AG09309 (cell line): ENCODE results near the gene SCRN1.
"Not testable (repeated sequence)": the region's sequence is repeated elsewhere in the genome, so short reads cannot be mapped to it uniquely, and the experiment has no call there.

Experiments
- DNase-seq: peaks from one replicate; pipeline ENCODE4 v3.0.0-alpha.2; 2010; ENCODE audit warnings: low read depth
- H3K4me3 ChIP-seq: 2 replicates; pipeline ENCODE4 v1.5.1; 2011; ENCODE audit warnings: mild to moderate bottlenecking, low read depth, low read length, moderate library complexity; ENCODE audit not compliant: control insufficient read depth
- CTCF ChIP-seq: IDR thresholded peaks from 2 replicates; pipeline ENCODE4 v1.5.1; 2011; ENCODE audit warnings: mild to moderate bottlenecking, low read depth, low read length, inconsistent platforms; ENCODE audit not compliant: insufficient read depth, control insufficient read depth; ENCODE audit errors: missing control alignments

The SCRN1 gene

DNA sequence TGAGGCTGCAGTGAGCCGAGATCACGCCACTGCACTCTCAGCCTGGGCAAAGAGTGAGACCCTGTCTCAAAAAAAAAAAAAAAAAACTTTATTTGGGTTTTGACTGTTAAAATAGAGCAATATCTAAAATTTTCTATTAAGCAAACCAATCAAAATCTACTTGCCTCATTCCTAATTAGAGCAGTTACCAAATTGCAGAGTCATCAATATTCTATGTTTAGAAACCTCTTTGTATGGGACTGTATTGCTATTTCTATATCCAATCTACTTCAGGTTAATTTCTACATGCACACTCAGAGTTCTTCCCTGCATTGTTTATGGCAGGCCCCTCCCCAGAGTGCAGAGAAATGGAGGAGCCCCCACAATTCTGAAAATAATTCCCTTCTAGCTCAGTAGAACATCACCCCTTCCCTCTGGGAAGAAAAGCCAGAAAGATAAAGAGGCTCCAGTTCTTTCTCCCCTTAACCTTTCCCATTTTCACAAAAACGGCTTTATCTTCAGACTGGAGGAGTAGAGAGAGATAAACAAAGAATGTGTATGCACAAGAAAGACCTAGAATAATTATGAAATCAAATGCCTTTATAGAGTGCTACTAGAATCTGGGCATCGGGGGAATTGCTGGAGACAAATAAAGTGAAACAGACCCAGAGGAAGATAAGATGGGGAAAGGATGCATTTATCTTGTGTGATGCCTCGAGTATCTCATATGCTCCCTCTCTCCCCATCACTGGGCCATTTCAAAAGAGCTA is 17.9 kb downstream of the SCRN1 start:
- no peak for TF ChIP-seq CTCF

GRCh38 chr7:29970158-29970557 is 19.4 kb downstream of the SCRN1 start:
- TF ChIP-seq CTCF, result no peak
- H3K4me3 ChIP-seq, result no peak overlapping the region
- no peak for DNase-seq

More for the DNA sequence above, 17.9 kb downstream of the SCRN1 start:
- H3K4me3 ChIP-seq, result no peak overlapping the region
- DNase-seq, result no peak

DNA sequence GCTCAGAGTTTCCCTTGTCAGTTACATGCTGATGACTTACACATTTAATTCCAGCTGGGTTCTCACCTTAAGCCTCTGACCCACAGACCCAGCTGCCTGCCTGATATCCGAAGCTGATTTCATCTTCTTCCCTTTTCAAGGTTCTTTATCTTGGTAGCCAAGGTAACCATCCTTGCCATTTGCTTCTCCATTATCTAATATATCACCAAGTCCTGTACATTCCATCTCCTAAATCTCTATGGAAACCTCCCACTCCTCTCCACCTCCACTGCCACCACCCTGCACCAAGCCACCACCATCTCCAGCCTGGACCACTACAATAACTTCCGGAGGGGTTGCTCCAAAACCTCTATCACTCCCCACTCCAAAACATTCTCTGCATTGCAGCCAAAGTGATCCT is 19.9 kb downstream of the SCRN1 start:
- no peak for TF ChIP-seq CTCF
- DNase-seq, result no peak
- H3K4me3 ChIP-seq, result no peak overlapping the region

- no peak overlapping the region for H3K4me3 ChIP-seq
- no peak for DNase-seq
- no peak for TF ChIP-seq CTCF
Observed at GRCh38 chr7:29968683-29969395, 20.8 kb downstream of the SCRN1 start.

GRCh38 chr7:29965030-29965429 is 24.6 kb downstream of the SCRN1 start:
- DNase-seq, result no peak
- TF ChIP-seq CTCF, result no peak
- no peak overlapping the region for H3K4me3 ChIP-seq

DNA sequence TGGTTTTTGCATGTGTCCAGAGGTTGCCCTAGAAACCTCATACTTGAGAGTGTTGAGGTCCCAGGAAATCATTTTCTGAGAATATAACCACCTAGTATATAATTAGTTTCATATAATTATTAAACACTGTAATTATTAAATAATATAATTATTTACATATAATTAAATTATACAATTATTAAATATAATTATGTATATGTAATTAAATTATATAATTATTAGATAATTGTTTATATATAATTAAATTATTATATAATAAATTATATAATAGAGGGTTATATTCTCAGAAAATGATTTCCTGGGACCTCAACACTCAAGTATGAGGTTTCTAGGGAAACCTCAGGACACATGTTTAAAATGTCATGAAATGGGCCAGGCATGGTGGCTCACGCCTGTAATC is 27.6 kb downstream of the SCRN1 start:
- no peak for DNase-seq
- TF ChIP-seq CTCF, result no peak
- no peak overlapping the region for H3K4me3 ChIP-seq

DNA sequence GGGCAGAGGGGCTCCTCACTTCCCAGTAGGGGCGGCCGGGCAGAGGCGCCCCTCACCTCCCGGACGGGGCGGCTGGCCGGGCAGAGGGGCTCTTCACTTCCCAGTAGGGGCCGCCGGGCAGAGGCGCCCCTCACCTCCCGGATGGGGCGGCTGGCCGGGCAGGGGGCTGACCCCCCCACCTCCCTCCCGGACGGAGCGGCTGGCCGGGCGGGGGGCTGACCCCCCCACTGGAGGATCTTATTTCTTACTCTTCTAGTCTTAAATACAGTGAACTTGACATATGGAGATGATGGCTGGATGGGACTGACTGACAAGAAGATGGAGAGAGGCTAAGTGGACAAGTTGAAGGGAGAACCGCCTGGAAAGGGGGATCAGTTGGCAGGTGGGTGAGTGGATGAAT is 28.0 kb downstream of the SCRN1 start:
- DNase-seq, H3K4me3 ChIP-seq: not testable (repeated sequence)
